Measurements from ENCODE around the gene SHF.

DNA sequence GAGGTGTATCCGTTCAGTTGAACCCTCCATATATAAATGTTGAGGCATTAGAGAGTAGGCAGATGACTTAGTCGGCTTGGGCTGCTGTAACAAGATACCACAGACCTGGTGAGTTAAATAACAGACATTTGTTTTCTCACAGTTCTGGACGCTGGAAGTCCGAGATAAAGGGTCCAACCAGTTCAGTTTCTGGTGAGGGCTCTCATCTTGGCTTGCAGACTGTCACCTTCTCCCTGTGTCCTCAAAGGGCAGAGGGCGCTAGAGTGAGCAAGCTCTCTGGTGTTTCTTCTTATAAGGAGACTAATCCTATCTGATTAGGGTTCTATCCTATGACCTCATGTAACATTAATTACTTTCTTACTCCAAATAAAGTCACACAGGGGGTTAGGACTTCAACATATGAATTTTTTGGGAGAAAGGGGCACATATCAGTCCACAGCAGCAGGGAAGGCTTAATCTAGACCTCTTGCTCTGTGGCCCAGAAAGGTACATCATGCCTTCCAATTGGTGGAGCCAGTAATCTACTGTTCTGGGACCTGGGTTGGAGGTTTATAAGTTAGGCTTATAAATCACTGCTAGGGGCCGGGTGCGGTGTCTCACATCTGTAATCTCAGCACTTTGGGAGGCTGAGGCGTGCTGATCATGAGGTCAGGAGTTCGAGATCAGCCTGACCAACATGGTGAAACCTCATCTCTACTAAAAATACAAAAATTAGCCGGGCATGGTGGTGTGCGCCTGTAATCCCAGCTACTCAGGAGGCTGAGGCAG is 37.9 kb upstream of the SHF start:
- TF ChIP-seq, protein P1, sequence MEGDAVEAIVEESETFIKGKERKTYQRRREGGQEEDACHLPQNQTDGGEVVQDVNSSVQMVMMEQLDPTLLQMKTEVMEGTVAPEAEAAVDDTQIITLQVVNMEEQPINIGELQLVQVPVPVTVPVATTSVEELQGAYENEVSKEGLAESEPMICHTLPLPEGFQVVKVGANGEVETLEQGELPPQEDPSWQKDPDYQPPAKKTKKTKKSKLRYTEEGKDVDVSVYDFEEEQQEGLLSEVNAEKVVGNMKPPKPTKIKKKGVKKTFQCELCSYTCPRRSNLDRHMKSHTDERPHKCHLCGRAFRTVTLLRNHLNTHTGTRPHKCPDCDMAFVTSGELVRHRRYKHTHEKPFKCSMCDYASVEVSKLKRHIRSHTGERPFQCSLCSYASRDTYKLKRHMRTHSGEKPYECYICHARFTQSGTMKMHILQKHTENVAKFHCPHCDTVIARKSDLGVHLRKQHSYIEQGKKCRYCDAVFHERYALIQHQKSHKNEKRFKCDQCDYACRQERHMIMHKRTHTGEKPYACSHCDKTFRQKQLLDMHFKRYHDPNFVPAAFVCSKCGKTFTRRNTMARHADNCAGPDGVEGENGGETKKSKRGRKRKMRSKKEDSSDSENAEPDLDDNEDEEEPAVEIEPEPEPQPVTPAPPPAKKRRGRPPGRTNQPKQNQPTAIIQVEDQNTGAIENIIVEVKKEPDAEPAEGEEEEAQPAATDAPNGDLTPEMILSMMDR (IDR thresholded peaks at IDR 0.05; ENCODE audit: extremely low read depth in 1 of 2, insufficient read depth in 1 of 2, low read depth in 1 of 2, low read length in 2 of 2): no peak
- TF ChIP-seq MYC (IDR thresholded peaks at IDR 0.05; ENCODE audit: low read depth, low read length) (no peak), POLR2AphosphoS5 (IDR thresholded peaks at IDR 0.05; ENCODE audit: insufficient read depth, low read depth, low read length) (no peak), EZH2 (IDR thresholded peaks at IDR 0.05; ENCODE audit: borderline replicate concordance, low read depth, low read length, severe bottlenecking) (no peak), POLR2A (IDR thresholded peaks at IDR 0.05; ENCODE audit: low read depth, low read length) (no peak)

All from endothelial cell of umbilical vein (primary cell).